OCI-LY3 (cell line): ENCODE data around the gene LZTFL1.

Source experiments
- H2AFZ ChIP-seq: fragments of 200-600, 300-600 bp; shearing (Covaris generic); 2 replicates; pipeline ENCODE4 v1.6.0; 2014; ENCODE audit warnings: antibody characterized with exemption, low read depth, low read length
- H3K27ac ChIP-seq: fragments of 200-600, 300-600 bp; sonication (generic); 2 replicates; pipeline ENCODE4 v1.5.1; 2014; ENCODE audit warnings: mild to moderate bottlenecking, low read length, moderate library complexity, mixed read lengths
- H3K27me3 ChIP-seq: fragments of 200-600, 300-600 bp; sonication (generic); 2 replicates; pipeline ENCODE4 v1.6.1; 2014; ENCODE audit warnings: low read depth, low read length, mixed read lengths
- H3K36me3 ChIP-seq: fragments of 200-600, 300-600 bp; sonication (generic); replicated peaks from 2 replicates; pipeline ENCODE3; 2014; ENCODE audit warnings: low read depth, low read length, mixed read lengths
- H3K4me1 ChIP-seq: fragments of 300-600, 200-600 bp; sonication (generic); 2 replicates; pipeline ENCODE4 v1.6.1; 2014; ENCODE audit warnings: low read length, mixed read lengths
- H3K4me2 ChIP-seq: fragments of 200-600, 300-600 bp; sonication (generic); 2 replicates; pipeline ENCODE4 v1.6.1; 2014; ENCODE audit warnings: low read length, mixed read lengths
- H3K4me3 ChIP-seq: fragments of 300-600, 200-600 bp; sonication (generic); 2 replicates; pipeline ENCODE4 v1.5.1; 2014; ENCODE audit warnings: antibody characterized with exemption, mild to moderate bottlenecking, low read length, moderate library complexity
- H3K79me2 ChIP-seq: fragments of 300-600, 200-600 bp; shearing (Covaris generic); 2 replicates; pipeline ENCODE4 v1.6.1; 2014; ENCODE audit warnings: mild to moderate bottlenecking, low read length, mixed read lengths
- H3K9ac ChIP-seq: fragments of 300-600, 200-600 bp; shearing (Covaris generic); 2 replicates; pipeline ENCODE4 v1.6.0; 2014; ENCODE audit warnings: mild to moderate bottlenecking, low read length, moderate library complexity
- H3K9me3 ChIP-seq: fragments of 200-600, 300-600 bp; shearing (Covaris generic); 2 replicates; pipeline ENCODE4 v1.6.1; 2014; ENCODE audit warnings: low read length, mixed read lengths; ENCODE audit not compliant: insufficient read depth
- H4K20me1 ChIP-seq: fragments of 200-600, 300-600 bp; sonication (generic); 2 replicates; pipeline ENCODE4 v1.6.1; 2016; ENCODE audit warnings: low read length, mixed read lengths; ENCODE audit not compliant: insufficient read depth
- EZH2phosphoT487 ChIP-seq: fragments of 200-600 bp; shearing (Covaris generic); IDR thresholded peaks from 2 replicates; pipeline ENCODE4 v1.6.1; 2018; ENCODE audit warnings: antibody characterized with exemption, mixed run types, low read depth
- TF ChIP-seq, protein P1 (sequence below): fragments of 200-600, 300-600 bp; sonication (generic); IDR thresholded peaks from 2 replicates; pipeline ENCODE4 v1.5.1; 2014; ENCODE audit warnings: antibody characterized with exemption, low read length, low read depth

The LZTFL1 gene

DNA sequence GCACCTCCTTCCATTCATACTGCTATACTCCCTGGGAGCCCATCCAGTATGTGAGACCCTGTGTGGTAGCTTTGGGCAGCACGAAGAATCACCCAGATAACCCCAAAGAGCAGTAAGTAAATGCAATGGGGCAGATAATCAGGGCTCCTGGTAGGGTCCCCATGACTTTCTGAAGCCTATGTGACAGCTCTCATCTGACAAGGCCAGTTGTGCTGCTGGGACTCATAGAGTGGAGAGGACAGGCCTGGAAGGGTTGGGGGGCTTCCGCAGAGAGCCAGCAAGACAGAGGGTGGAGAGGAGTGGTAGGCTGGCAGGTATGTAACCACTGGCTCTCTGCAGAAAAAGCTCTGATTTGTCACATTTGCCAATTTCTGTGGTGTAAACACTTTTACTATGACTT lies 42.3 kb downstream of the LZTFL1 start:
- no peak overlapping the region for H3K4me3 ChIP-seq
- H3K9ac ChIP-seq = no peak overlapping the region
- H3K9me3 ChIP-seq = no peaks in the 10 kb centered on the region
- no peak overlapping the region for H3K4me2 ChIP-seq
- H3K36me3 ChIP-seq = no peaks in the 10 kb centered on the region
- no peaks in the 10 kb centered on the region for H3K79me2 ChIP-seq
- peaks cover 24% of the 10 kb centered on the region for H3K27me3 ChIP-seq
- no peak overlapping the region for H2AFZ ChIP-seq
- no peak for TF ChIP-seq EZH2phosphoT487
- TF ChIP-seq, protein P1, sequence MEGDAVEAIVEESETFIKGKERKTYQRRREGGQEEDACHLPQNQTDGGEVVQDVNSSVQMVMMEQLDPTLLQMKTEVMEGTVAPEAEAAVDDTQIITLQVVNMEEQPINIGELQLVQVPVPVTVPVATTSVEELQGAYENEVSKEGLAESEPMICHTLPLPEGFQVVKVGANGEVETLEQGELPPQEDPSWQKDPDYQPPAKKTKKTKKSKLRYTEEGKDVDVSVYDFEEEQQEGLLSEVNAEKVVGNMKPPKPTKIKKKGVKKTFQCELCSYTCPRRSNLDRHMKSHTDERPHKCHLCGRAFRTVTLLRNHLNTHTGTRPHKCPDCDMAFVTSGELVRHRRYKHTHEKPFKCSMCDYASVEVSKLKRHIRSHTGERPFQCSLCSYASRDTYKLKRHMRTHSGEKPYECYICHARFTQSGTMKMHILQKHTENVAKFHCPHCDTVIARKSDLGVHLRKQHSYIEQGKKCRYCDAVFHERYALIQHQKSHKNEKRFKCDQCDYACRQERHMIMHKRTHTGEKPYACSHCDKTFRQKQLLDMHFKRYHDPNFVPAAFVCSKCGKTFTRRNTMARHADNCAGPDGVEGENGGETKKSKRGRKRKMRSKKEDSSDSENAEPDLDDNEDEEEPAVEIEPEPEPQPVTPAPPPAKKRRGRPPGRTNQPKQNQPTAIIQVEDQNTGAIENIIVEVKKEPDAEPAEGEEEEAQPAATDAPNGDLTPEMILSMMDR = no peak
- H3K27ac ChIP-seq = no peak overlapping the region
- H4K20me1 ChIP-seq = no peaks in the 10 kb centered on the region
- H3K4me1 ChIP-seq = no peaks in the 10 kb centered on the region

DNA sequence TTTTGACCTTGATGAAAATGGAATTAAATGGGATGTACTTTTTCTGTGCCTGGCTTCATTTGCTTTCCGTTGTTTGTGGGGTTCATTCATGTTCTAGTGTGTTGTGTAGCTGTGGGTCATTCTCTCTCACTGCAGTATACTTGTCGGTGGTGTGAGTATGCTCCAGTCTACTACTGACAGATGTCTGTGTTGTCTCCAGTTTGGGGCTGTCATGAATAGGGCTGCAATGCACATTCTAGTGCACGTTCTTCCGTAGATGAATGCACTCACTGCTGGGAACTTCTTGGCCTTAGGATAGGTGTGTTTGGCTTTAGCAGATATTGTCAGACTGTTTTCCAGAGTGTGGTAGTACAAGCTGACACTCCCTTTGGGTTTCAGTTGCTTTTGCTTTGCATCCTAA lies 43.9 kb downstream of the LZTFL1 start:
- Histone ChIP-seq H4K20me1 (no peaks in the 10 kb centered on the region), H3K9me3 (no peaks in the 10 kb centered on the region), H3K36me3 (no peaks in the 10 kb centered on the region), H3K27me3 (peaks cover 33% of the 10 kb centered on the region), H3K79me2 (no peaks in the 10 kb centered on the region), H3K4me3 (no peak overlapping the region), H3K9ac (no peak overlapping the region), H3K4me1 (no peaks in the 10 kb centered on the region), H3K27ac (no peak overlapping the region), H2AFZ (no peak overlapping the region), H3K4me2 (no peak overlapping the region)
- TF ChIP-seq, protein P1 = no peak
- TF ChIP-seq EZH2phosphoT487 = no peak

DNA sequence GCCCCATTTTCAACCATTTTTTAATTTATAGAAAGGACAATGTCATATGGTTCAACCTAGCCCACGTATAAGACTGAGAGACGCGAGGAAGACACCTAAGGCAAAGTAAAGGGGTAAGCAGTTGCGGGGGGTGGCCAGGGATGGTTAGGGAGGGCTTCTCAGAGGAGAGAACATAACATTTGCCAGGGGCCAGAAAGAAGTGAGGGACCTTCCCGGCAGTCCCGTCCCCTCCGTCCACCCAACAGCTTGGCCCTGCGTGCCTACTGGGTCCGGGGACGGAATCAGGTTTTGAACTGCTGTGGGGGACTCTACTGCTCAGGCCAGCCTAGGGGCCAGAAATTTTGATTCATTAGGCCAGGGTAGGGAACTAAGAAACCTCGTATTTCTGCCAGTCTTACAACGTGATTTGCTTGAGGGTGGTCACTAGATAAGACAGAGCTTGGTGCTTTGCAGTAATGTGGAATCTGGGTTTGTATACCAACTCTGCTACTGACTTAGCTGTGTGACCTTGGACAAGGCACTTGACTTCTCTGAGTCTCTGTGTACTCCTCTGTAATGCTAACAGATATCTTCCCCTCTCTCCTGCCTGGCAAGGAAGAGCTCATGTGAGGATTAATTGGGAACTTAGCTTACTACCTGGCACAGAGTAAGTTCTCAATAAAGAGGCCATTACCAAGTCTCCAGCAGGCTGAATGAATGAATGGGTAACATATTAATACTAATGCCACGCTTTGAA lies 44.8 kb downstream of the LZTFL1 start:
- no peaks in the 10 kb centered on the region for H3K9me3 ChIP-seq
- no peaks in the 10 kb centered on the region for H3K79me2 ChIP-seq
- H4K20me1 ChIP-seq = no peaks in the 10 kb centered on the region
- H3K27me3 ChIP-seq = peaks cover 37% of the 10 kb centered on the region
- TF ChIP-seq, protein P1 = no peak
- TF ChIP-seq EZH2phosphoT487 = no peak
- no peaks in the 10 kb centered on the region for H3K36me3 ChIP-seq
- H3K27ac ChIP-seq = no peak overlapping the region
- H3K4me2 ChIP-seq = no peak overlapping the region
- no peak overlapping the region for H3K4me3 ChIP-seq
- no peak overlapping the region for H3K9ac ChIP-seq
- no peak overlapping the region for H2AFZ ChIP-seq
- no peaks in the 10 kb centered on the region for H3K4me1 ChIP-seq

DNA sequence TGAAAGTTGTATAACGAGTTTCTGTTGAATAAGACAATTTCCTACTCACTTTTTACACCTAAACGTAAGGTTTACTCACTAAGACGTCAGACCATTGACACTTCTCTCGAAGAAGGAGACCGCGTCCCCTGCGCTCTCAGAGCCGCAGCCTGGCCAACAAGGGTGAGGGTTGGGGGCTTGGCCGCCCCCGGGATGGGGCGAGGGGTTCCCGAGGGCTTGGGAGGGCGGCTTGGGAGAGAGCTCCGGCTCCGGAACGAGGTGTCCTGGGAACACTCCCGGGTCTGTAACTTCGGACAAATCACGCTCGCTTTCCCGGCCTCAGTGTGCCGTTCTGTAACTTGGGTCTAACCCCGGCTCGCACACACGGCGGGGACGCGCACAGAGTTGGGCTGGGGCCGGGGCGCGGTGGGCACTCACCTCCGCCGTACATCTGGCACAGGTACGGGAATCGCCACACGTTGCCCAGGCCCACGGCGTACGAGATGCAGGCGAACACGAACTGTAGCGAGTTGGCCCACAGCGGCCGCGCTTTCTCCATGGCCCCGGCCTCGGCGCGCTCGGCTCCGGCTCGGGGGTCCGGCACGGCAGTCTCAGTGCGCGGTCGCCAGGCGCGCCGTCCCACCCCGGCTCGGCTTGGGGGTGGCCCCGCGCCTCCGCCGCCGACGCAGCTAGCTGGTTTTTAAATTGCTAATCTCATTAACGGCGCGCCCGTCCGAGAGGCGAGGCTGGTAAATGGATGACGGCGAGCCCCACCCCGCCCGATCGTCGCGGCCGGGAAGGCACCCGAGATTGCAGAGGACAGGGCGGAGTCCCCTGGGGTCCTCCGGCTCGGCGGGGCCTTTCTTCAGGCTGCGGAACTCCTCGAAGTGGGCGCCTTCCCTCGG lies 45.8 kb downstream of the LZTFL1 start, which contains the start of gene SLC6A20:
Gene SLC6A20 (minus strand): TSS at position 655 of the 884 bp plus-strand sequence. CDS start 117 bp downstream, at position 538.
- Histone ChIP-seq H3K27me3 (peaks cover 33% of the 10 kb centered on the region), H3K79me2 (no peaks in the 10 kb centered on the region), H2AFZ (no peak within 1 kb of the TSS), H3K4me2 (no peak within 1 kb of the TSS), H4K20me1 (no peaks in the 10 kb centered on the region), H3K36me3 (no peaks in the 10 kb centered on the region), H3K9me3 (no peaks in the 10 kb centered on the region), H3K27ac (no peak within 1 kb of the TSS), H3K4me1 (peaks cover 8% of the 10 kb centered on the region; the same call in 1 of the 2 replicates), H3K4me3 (no peak within 1 kb of the TSS), H3K9ac (no peak within 1 kb of the TSS)
- TF ChIP-seq, protein P1 = no peak
- no peak for TF ChIP-seq EZH2phosphoT487
